Peyer's patch (tissue), 4 donors: ENCODE data around the gene SEC14L3. TPM values are rescaled to one million over a fixed set of nuclear protein-coding genes. Genes with fewer than 3 reads are reported as not detected.
A peak's percentile ranks its signal among the peaks of the same experiment; 100 is the strongest.

Experiments
- DNase-seq, 3 donors: peaks; one replicate each; pipeline ENCODE4 v3.0.0-alpha.2; 2017 to 2019
- H3K27ac ChIP-seq, 4 donors: fragments of 200-600 bp; sonication (generic); one replicate each; pipeline ENCODE4 v1.5.1; 2016 to 2019
- H3K27me3 ChIP-seq, 2 donors: fragments of 200-600 bp; sonication (generic); one replicate each; pipeline ENCODE4 v1.5.1; 2019
- H3K36me3 ChIP-seq, 3 donors: fragments of 200-600 bp; sonication (generic); one replicate each; pipeline ENCODE4 v1.5.1; 2016 to 2019
- H3K4me1 ChIP-seq, 4 donors: fragments of 200-600 bp; sonication (generic); one replicate each; pipeline ENCODE4 v1.5.1; 2016 to 2019
- H3K4me3 ChIP-seq, 4 donors: fragments of 200-600 bp; sonication (generic); 1 replicate in 3 of 4; 2 replicates in 1 of 4; pipeline ENCODE4 v1.5.1; 2016 to 2019; ENCODE audit warnings: mild to moderate bottlenecking in 1 of 4
- H3K9me3 ChIP-seq, 4 donors: fragments of 200-600 bp; sonication (generic); one replicate each; pipeline ENCODE4 v1.5.1; 2016 to 2019; ENCODE audit warnings: mild to moderate bottlenecking in 1 of 4
- CTCF ChIP-seq, 6 experiments: fragments of 450-650 bp in 4 of 6; fragments of 200-600 bp in 2 of 6; sonication (generic) in 1 of 6; IDR thresholded peaks; one replicate each; pipeline ENCODE4 v1.5.1; 2017 to 2019; ENCODE audit warnings: antibody characterized with exemption in 6 of 6, mild to moderate bottlenecking in 3 of 6, moderate library complexity in 1 of 6
- POLR2A ChIP-seq, 2 donors: fragments of 450-650 bp; IDR thresholded peaks; one replicate each; pipeline ENCODE4 v1.5.1; 2017; ENCODE audit warnings: antibody characterized with exemption in 2 of 2, mild to moderate bottlenecking in 2 of 2, moderate library complexity in 2 of 2
- small RNA-seq, 2 donors: library from RNA; depleted of rRNA; stranded (forward); fragments of <200 nt; gene quantifications; one replicate each; pipeline ENCODE3, GENCODE V24; 2016
- total RNA-seq, 4 donors: library from RNA; depleted of rRNA; stranded (reverse); fragments of >200 nt; gene quantifications; one replicate each; pipeline ENCODE4 v1.1.0, GENCODE V29; 2016

Gene SEC14L3
- total RNA-seq, 4 donors from 2014 or later, result not detected

- TF ChIP-seq CTCF (IDR thresholded peaks at IDR 0.05) (no peak), POLR2A (IDR thresholded peaks at IDR 0.05) (no peak)
- Histone ChIP-seq H3K4me3 (no peak overlapping the region), H3K9me3 (no peaks in the 10 kb centered on the region), H3K4me1 (peaks cover 0 to 30% (median 0%) of the 10 kb centered on the region in 4 donors), H3K27ac (no peak overlapping the region), H3K27me3 (no peaks in the 10 kb centered on the region), H3K36me3 (peaks cover 0 to 78% (median 0%) of the 10 kb centered on the region in 3 donors)
- DNase-seq, result no peak
These were observed 57.9 kb downstream of the SEC14L3 start for GRCh38 chr22:30413745-30414524.

- peaks cover 0 to 22% (median 0%) of the 10 kb centered on the region in 4 donors for H3K4me1 ChIP-seq
- H3K4me3 ChIP-seq, result no peak overlapping the region
- peaks cover 0 to 78% (median 0%) of the 10 kb centered on the region in 3 donors for H3K36me3 ChIP-seq
- H3K27me3 ChIP-seq, result no peaks in the 10 kb centered on the region
- no peaks in the 10 kb centered on the region for H3K9me3 ChIP-seq
- no peak overlapping the region for H3K27ac ChIP-seq
- DNase-seq, result no peak
- TF ChIP-seq CTCF (IDR thresholded peaks at IDR 0.05), result peak in 1 of 6 experiments; percentile 7
- TF ChIP-seq POLR2A (IDR thresholded peaks at IDR 0.05), result no peak
These were observed 58.8 kb downstream of the SEC14L3 start for GRCh38 chr22:30413001-30413400.

- no peak overlapping the region for H3K4me3 ChIP-seq
- DNase-seq, result no peak
- TF ChIP-seq POLR2A (IDR thresholded peaks at IDR 0.05) (no peak), CTCF (IDR thresholded peaks at IDR 0.05) (no peak)
- peaks cover 0 to 12% (median 0%) of the 10 kb centered on the region in 4 donors for H3K4me1 ChIP-seq
- H3K27me3 ChIP-seq, result no peaks in the 10 kb centered on the region
- H3K27ac ChIP-seq, result no peak overlapping the region
- H3K9me3 ChIP-seq, result no peaks in the 10 kb centered on the region
- peaks cover 0 to 79% (median 0%) of the 10 kb centered on the region in 3 donors for H3K36me3 ChIP-seq
These were observed 60.0 kb downstream of the SEC14L3 start for GRCh38 chr22:30411780-30412179.

Small RNAs within 50 kb of the gene (small RNA-seq; reads per million reads assigned to genes)
- gene AC004832.3 (0 reads per million in 2 donors), gene RNU6-564P (0 reads per million in 2 donors)

Other genes starting within 250 kb of the SEC14L3 start
- gene LIF, start 225.3 kb downstream of the SEC14L3 start, total RNA-seq, result 10 to 100 TPM in 2 of 4 donors, 1 to 10 TPM in 2; 7.4 to 19.3 (median 10.6) TPM
- not detected for gene OSM, start 205.2 kb downstream of the SEC14L3 start, total RNA-seq
- 10 to 100 TPM in 1 of 4 donors, 1 to 10 TPM in 3; 1.8 to 11.6 (median 6.0) TPM for gene CASTOR1, start 182.5 kb downstream of the SEC14L3 start, total RNA-seq
- 10 to 100 TPM; 18.4 to 25.9 (median 20.8) TPM for gene TBC1D10A, start 145.1 kb downstream of the SEC14L3 start, total RNA-seq
- 100 to 1,000 TPM in 3 of 4 donors, 10 to 100 TPM in 1; 90.4 to 182 (median 160) TPM for gene SF3A1, start 115.1 kb downstream of the SEC14L3 start, total RNA-seq
- gene CCDC157, start 115.0 kb downstream of the SEC14L3 start, total RNA-seq, result 1 to 10 TPM; 3.5 to 8.8 (median 6.9) TPM
- 10 to 100 TPM in 3 of 4 donors, 1 to 10 TPM in 1; 8.6 to 28.9 (median 13.0) TPM for gene RNF215, start 84.6 kb downstream of the SEC14L3 start, total RNA-seq
- gene SEC14L2, start 75.0 kb downstream of the SEC14L3 start, total RNA-seq, result 10 to 100 TPM in 3 of 4 donors, 1 to 10 TPM in 1; 3.3 to 53.6 (median 34.6) TPM
- 10 to 100 TPM; 12.4 to 24.7 (median 19.2) TPM for gene MTFP1, start 46.2 kb downstream of the SEC14L3 start, total RNA-seq
- not detected for gene SEC14L4, start 33.7 kb upstream of the SEC14L3 start, total RNA-seq
- under 1 TPM in 1 of 4 donors, not detected in 3; 0.27 TPM for gene SEC14L6, start 74.7 kb upstream of the SEC14L3 start, total RNA-seq
- 10 to 100 TPM; 19.0 to 98.5 (median 57.2) TPM for gene GAL3ST1, start 102.6 kb upstream of the SEC14L3 start, total RNA-seq
- 10 to 100 TPM; 28.4 to 49.5 (median 38.4) TPM for gene PES1, start 119.9 kb upstream of the SEC14L3 start, total RNA-seq
- 100 to 1,000 TPM in 3 of 4 donors, 10 to 100 TPM in 1; 17.3 to 248 (median 186) TPM for gene TCN2, start 135.2 kb upstream of the SEC14L3 start, total RNA-seq
- 1 to 10 TPM; 1.7 to 9.9 (median 7.3) TPM for gene SLC35E4, start 163.8 kb upstream of the SEC14L3 start, total RNA-seq
- 10 to 100 TPM in 3 of 4 donors, 1 to 10 TPM in 1; 5.8 to 50.8 (median 40.2) TPM for gene DUSP18, start 195.9 kb upstream of the SEC14L3 start, total RNA-seq
- 1 to 10 TPM; 3.7 to 8.7 (median 4.7) TPM for gene OSBP2, start 222.9 kb upstream of the SEC14L3 start, total RNA-seq